T-cell (primary cell): ENCODE data around the gene HMGN3. TPM values are rescaled to one million over a fixed set of nuclear protein-coding genes. Genes with fewer than 3 reads are reported as not detected.
A peak's percentile ranks its signal among the peaks of the same experiment; 100 is the strongest.

Experiments
- ATAC-seq, 4 experiments: fragments of 200-7000 bp in 3 of 4; fragments of 150-1000 bp in 1 of 4; cut with Tn5 transposase; replicated peaks in 1 of 4; 1 replicate in 3 of 4; 2 replicates in 1 of 4; pipeline ENCODE4 v1.10.0; 2021; ENCODE audit warnings: moderate library complexity in 3 of 4, mild to moderate bottlenecking in 2 of 4, moderate number of reproducible peaks in 1 of 4
- CTCF ChIA-PET, 2 donors: fragments of 300-600 bp; sonication (Branson Sonifier 250); formaldehyde crosslinking; loops; one replicate each; lab custom pipeline; 2022; ENCODE audit warnings: antibody characterized with exemption in 2 of 2; lab: Charles Lee
- POLR2A ChIA-PET, 2 donors: fragments of 300-600 bp; sonication (Branson Sonifier 250); formaldehyde crosslinking; loops; one replicate each; lab custom pipeline; 2022; ENCODE audit warnings: antibody characterized with exemption in 2 of 2; lab: Charles Lee
- DNase-seq, 35 experiments: peaks; one replicate each; pipeline versions ENCODE4 v3.0.0 to v3.0.0-alpha.2; 2013 to 2023
- H3K27ac ChIP-seq: one replicate; pipeline ENCODE4 v1.5.1; 2013; ENCODE audit warnings: low read length
- H3K27me3 ChIP-seq, 2 experiments: replicated peaks in 1 of 2; 1 replicate in 1 of 2; 2 replicates in 1 of 2; pipeline versions ENCODE4 v1.6.1 to v1.7.0; 2013; ENCODE audit warnings: low read length in 1 of 2, mixed read lengths in 1 of 2; ENCODE audit not compliant: control insufficient read depth in 2 of 2, insufficient read depth in 2 of 2; ENCODE audit errors: extremely low read depth in 1 of 2
- H3K36me3 ChIP-seq, 2 donors: 1 replicate in 1 of 2; 2 replicates in 1 of 2; pipeline versions ENCODE4 v1.6.1 to v1.7.0; 2013; ENCODE audit warnings: low read length in 1 of 2; ENCODE audit not compliant: control insufficient read depth in 2 of 2, insufficient read depth in 1 of 2; ENCODE audit errors: extremely low read depth in 1 of 2
- H3K4me1 ChIP-seq, 2 experiments: 1 replicate in 1 of 2; 2 replicates in 1 of 2; pipeline versions ENCODE4 v1.6.1 to v1.7.0; 2013; ENCODE audit warnings: low read length in 2 of 2, mixed read lengths in 1 of 2; ENCODE audit not compliant: insufficient read depth in 2 of 2, control insufficient read depth in 1 of 2; ENCODE audit errors: extremely low read depth in 1 of 2
- H3K4me3 ChIP-seq, 2 donors: 1 replicate in 1 of 2; 2 replicates in 1 of 2; pipeline versions ENCODE4 v1.5.1 to v1.7.0; 2013; ENCODE audit warnings: mild to moderate bottlenecking in 2 of 2, low read length in 1 of 2, moderate library complexity in 1 of 2; ENCODE audit not compliant: control insufficient read depth in 1 of 2; ENCODE audit errors: extremely low read depth in 1 of 2
- H3K9me3 ChIP-seq: 2 replicates; pipeline ENCODE4 v1.7.0; 2013
- H3K27ac Mint-ChIP-seq, 2 donors: one replicate each; pipeline ENCODE4 v1.8.0; 2020 to 2021; ENCODE audit warnings: mild to moderate bottlenecking in 2 of 2, mixed read lengths in 2 of 2
- H3K27me3 Mint-ChIP-seq, 2 donors: one replicate each; pipeline ENCODE4 v1.8.0; 2021 to 2022; ENCODE audit warnings: mixed read lengths in 2 of 2
- H3K36me3 Mint-ChIP-seq: one replicate; pipeline ENCODE4 v1.8.0; 2021; ENCODE audit warnings: mixed read lengths
- H3K4me1 Mint-ChIP-seq, 3 donors: one replicate each; pipeline ENCODE4 v1.8.0; 2020 to 2022; ENCODE audit warnings: mixed read lengths in 3 of 3, mild to moderate bottlenecking in 1 of 3
- H3K4me3 Mint-ChIP-seq, 3 donors: one replicate each; pipeline ENCODE4 v1.8.0; 2020 to 2022; ENCODE audit warnings: mild to moderate bottlenecking in 3 of 3, mixed read lengths in 3 of 3, moderate library complexity in 3 of 3
- H3K9me3 Mint-ChIP-seq, 3 donors: one replicate each; pipeline ENCODE4 v1.8.0; 2020 to 2022; ENCODE audit warnings: mixed read lengths in 3 of 3
- WGBS: methylation state at CpG from one replicate; pipeline ENCODE4 v1.1.5; 2013; ENCODE audit warnings: missing lambda C conversion rate; ENCODE audit not compliant: insufficient coverage; 5-methylcytosine and 5-hydroxymethylcytosine counted together
- total RNA-seq, 35 experiments: library from RNA in 6 of 35; stranded (reverse) in 6 of 35; fragments of 120-200 nt in 1 of 35; gene quantifications; one replicate each; pipeline versions ENCODE4 v1.2.1 to v1.2.4 and lab custom pipeline; 2013 to 2026

Gene HMGN3
- total RNA-seq (10 to 100 TPM; 27.1 to 39.9 (median 35.8) TPM), total RNA-seq (lab: John Stamatoyannopoulos, UW) (4.9 to 64.5 (median 27.0) reads per million in 29 experiments)
- total RNA-seq (2013), result 57.0 TPM

GRCh38 chr6:79234150-79235022 lies at the start of gene HMGN3:
TSS of gene HMGN3 (minus strand) at chr6:79234682.
- peak within 1 kb of the TSS; percentile 74 for H3K27ac ChIP-seq
- Mint-ChIP-seq H3K9me3 (no peaks in the 10 kb centered on the region), H3K4me1 (peaks cover 23 to 31% (median 25%) of the 10 kb centered on the region in 3 donors), H3K27ac (peak within 1 kb of the TSS; percentile 85 to 87), H3K36me3 (peaks cover 3% of the 10 kb centered on the region), H3K4me3 (peak within 1 kb of the TSS; percentile 93 to 97 (median 95)), H3K27me3 (no peaks in the 10 kb centered on the region)
- peak within 1 kb of the TSS; percentile 96 to 99 for H3K4me3 ChIP-seq
- ATAC-seq (peak; percentile 97 to 99 (median 98)), DNase-seq (peak; percentile 86 to 96 (median 91))
- H3K27me3 ChIP-seq, result no peaks in the 10 kb centered on the region
- ChIA-PET CTCF (no interaction called here), POLR2A (no interaction called here)
- H3K36me3 ChIP-seq, result no peaks in the 10 kb centered on the region
- peaks cover 4 to 5% of the 10 kb centered on the region in 2 experiments for H3K4me1 ChIP-seq
- no peaks in the 10 kb centered on the region for H3K9me3 ChIP-seq
- WGBS, result under 1% methylated on average over 43 of the region's 51 CpGs

GRCh38 chr6:79280756-79281155 lies 46.3 kb upstream of the HMGN3 start:
- WGBS, result no CpG with 5 or more reads among the region's 1 CpG
- POLR2A ChIA-PET, result no interaction called here
- Histone ChIP-seq H3K27me3 (peaks cover 0 to 4% of the 10 kb centered on the region in 2 experiments), H3K27ac (no peak overlapping the region), H3K9me3 (no peaks in the 10 kb centered on the region), H3K4me1 (no peaks in the 10 kb centered on the region), H3K36me3 (no peaks in the 10 kb centered on the region), H3K4me3 (no peak overlapping the region)
- Mint-ChIP-seq H3K27me3 (peaks cover 4 to 7% of the 10 kb centered on the region in 2 donors), H3K27ac (no peak overlapping the region), H3K4me3 (no peak overlapping the region), H3K4me1 (no peaks in the 10 kb centered on the region), H3K36me3 (no peaks in the 10 kb centered on the region), H3K9me3 (peaks cover 10 to 18% (median 14%) of the 10 kb centered on the region in 3 donors)
- CTCF ChIA-PET, result no interaction called here
- ATAC-seq, result no peak
- DNase-seq, result no peak

DNA sequence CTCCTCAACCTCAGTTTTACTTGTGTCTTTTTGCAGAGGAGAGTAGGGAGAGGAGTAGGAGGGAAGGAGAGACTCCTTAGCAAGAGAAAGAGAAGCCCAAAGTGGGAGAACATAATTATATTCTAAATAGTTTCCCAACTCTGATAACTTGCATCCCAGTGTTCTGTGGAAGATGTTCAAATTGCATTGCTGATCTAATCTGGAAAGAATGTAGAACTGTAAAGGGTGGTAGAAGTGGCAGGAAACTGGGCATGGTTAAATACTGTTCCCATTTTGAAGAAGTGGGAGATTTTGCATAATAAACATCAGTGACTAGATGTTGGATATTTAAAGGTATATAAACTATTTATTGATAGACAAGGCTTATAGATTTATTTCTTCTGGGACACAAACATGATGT lies 42.6 kb upstream of the HMGN3 start:
- Mint-ChIP-seq H3K27me3 (peaks cover 3 to 4% of the 10 kb centered on the region in 2 donors), H3K4me1 (no peaks in the 10 kb centered on the region), H3K36me3 (no peaks in the 10 kb centered on the region), H3K9me3 (peaks cover 10 to 17% (median 14%) of the 10 kb centered on the region in 3 donors), H3K4me3 (no peak overlapping the region), H3K27ac (no peak overlapping the region)
- ATAC-seq (no peak), DNase-seq (no peak)
- H3K27me3 ChIP-seq, result peaks cover 0 to 3% of the 10 kb centered on the region in 2 experiments
- H3K4me1 ChIP-seq, result no peaks in the 10 kb centered on the region
- no peaks in the 10 kb centered on the region for H3K36me3 ChIP-seq
- no peak overlapping the region for H3K4me3 ChIP-seq
- no peaks in the 10 kb centered on the region for H3K9me3 ChIP-seq
- CTCF ChIA-PET, result no interaction called here
- H3K27ac ChIP-seq, result no peak overlapping the region
- POLR2A ChIA-PET, result no interaction called here

GRCh38 chr6:79269877-79270276 lies 35.4 kb upstream of the HMGN3 start:
- DNase-seq, result no peak
- no peaks in the 10 kb centered on the region for H3K4me1 ChIP-seq
- no peak overlapping the region for H3K4me3 ChIP-seq
- Mint-ChIP-seq H3K4me3 (no peak overlapping the region), H3K27ac (no peak overlapping the region), H3K9me3 (no peaks in the 10 kb centered on the region), H3K36me3 (no peaks in the 10 kb centered on the region), H3K4me1 (no peaks in the 10 kb centered on the region), H3K27me3 (peaks cover 9 to 11% of the 10 kb centered on the region in 2 donors)
- no peaks in the 10 kb centered on the region for H3K9me3 ChIP-seq
- ChIA-PET CTCF (no interaction called here), POLR2A (no interaction called here)
- peaks cover 0 to 3% of the 10 kb centered on the region in 2 experiments for H3K27me3 ChIP-seq
- 17% methylated on average over 2 of the region's 3 CpGs for WGBS
- no peaks in the 10 kb centered on the region for H3K36me3 ChIP-seq
- no peak overlapping the region for H3K27ac ChIP-seq
- no peak for ATAC-seq

DNA sequence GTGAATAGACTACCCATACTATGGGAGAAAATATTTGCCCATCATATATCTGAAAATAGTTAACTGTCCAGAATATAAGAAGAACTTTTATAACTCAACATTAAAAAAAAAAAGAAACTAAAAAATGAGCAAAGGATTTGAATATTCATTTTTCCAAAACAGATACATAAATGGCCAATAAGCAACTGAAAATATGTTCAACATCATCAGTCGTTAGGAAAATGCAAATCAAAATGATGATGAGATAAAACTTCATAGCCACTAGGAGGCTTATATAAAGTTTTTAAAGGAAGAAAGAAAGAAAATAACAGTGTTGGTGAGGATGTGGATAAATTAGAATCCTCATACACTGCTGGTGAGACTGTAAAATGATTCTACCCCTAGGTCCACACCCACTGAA lies 32.6 kb upstream of the HMGN3 start:
- no peak overlapping the region for H3K4me3 Mint-ChIP-seq
- DNase-seq, result no peak
- no CpG with 5 or more reads among the region's 1 CpG for WGBS
- H3K4me3 ChIP-seq, result no peak overlapping the region
- no peaks in the 10 kb centered on the region for H3K9me3 Mint-ChIP-seq
- no peak overlapping the region for H3K27ac Mint-ChIP-seq
- H3K27ac ChIP-seq, result no peak overlapping the region
- H3K9me3 ChIP-seq, result no peaks in the 10 kb centered on the region
- no peaks in the 10 kb centered on the region for H3K4me1 Mint-ChIP-seq
- no peaks in the 10 kb centered on the region for H3K4me1 ChIP-seq
- POLR2A ChIA-PET, result no interaction called here
- ATAC-seq, result no peak
- no peaks in the 10 kb centered on the region for H3K36me3 ChIP-seq
- peaks cover 0 to 1% of the 10 kb centered on the region in 2 experiments for H3K27me3 ChIP-seq
- no peaks in the 10 kb centered on the region for H3K36me3 Mint-ChIP-seq
- peaks cover 17 to 25% of the 10 kb centered on the region in 2 donors for H3K27me3 Mint-ChIP-seq
- CTCF ChIA-PET, result no interaction called here

DNA sequence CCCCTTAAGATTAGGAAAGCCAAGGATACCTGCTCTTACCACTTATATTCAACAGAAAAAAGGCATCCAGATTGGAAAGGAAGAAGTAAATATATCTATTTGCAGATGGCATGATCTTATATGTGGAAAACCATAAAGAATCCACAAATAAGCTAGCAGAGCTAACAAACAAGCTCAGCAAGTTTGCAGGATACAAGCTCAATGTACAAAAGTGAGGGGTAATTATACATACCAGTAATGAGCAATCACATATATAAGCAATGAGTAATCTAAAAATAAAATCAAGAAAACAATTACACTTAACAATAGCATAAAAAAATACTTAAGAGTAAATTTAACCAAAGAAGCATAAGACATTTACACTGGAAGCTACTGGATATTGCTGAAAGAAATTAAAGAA lies 31.6 kb upstream of the HMGN3 start:
- no peak for DNase-seq
- CTCF ChIA-PET, result no interaction called here
- Mint-ChIP-seq H3K4me3 (no peak overlapping the region), H3K27me3 (peaks cover 20 to 32% of the 10 kb centered on the region in 2 donors), H3K36me3 (no peaks in the 10 kb centered on the region), H3K9me3 (peaks cover 0 to 1% (median 1%) of the 10 kb centered on the region in 3 donors), H3K27ac (no peak overlapping the region), H3K4me1 (no peaks in the 10 kb centered on the region)
- Histone ChIP-seq H3K9me3 (no peaks in the 10 kb centered on the region), H3K27me3 (peaks cover 0 to 12% of the 10 kb centered on the region in 2 experiments), H3K27ac (no peak overlapping the region), H3K4me1 (no peaks in the 10 kb centered on the region), H3K4me3 (no peak overlapping the region), H3K36me3 (no peaks in the 10 kb centered on the region)
- POLR2A ChIA-PET, result interaction anchor here in 1 of 2 donors (0.7 kb wide), 1 partner anchor 77 kb away, joined by 6 read pairs; no protein-coding TSS in a partner anchor
- no peak for ATAC-seq
